GM10266 (cell line): Measurements from ENCODE around the gene KRT2.
"Not testable (repeated sequence)": the region's sequence is repeated elsewhere in the genome, so short reads cannot be mapped to it uniquely, and the experiment has no call there.

Experiments used
- DNase-seq: peaks from one replicate; pipeline ENCODE4 v3.0.0; 2012; ENCODE audit errors: extremely low spot score
- TF ChIP-seq, protein P1 (sequence below): IDR thresholded peaks from 2 replicates; pipeline ENCODE4 v1.5.1; 2012; ENCODE audit warnings: mild to moderate bottlenecking, low read depth; ENCODE audit not compliant: control insufficient read depth, insufficient read depth; ENCODE audit errors: missing control alignments

The KRT2 gene

DNA sequence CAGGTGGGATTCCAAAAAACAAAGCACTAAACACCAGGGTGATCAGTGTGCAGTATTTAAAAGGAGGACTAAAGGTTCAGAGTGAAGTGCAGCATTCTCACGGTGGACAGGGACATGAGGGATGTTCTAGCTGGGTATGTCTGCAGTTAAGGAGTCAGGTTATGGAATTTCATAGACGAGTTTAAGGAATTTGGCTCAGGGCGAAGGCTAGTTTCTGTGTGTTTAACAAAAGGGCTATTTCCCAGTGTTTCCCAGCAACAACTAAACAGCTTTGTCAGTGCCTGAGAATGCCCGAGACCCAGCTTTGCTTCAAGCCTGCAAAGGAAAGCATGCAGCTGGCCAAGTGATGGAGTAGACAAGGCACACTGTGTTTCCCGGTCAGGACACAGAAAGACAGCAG is 21.2 kb upstream of the KRT2 start:
- TF ChIP-seq, protein P1, sequence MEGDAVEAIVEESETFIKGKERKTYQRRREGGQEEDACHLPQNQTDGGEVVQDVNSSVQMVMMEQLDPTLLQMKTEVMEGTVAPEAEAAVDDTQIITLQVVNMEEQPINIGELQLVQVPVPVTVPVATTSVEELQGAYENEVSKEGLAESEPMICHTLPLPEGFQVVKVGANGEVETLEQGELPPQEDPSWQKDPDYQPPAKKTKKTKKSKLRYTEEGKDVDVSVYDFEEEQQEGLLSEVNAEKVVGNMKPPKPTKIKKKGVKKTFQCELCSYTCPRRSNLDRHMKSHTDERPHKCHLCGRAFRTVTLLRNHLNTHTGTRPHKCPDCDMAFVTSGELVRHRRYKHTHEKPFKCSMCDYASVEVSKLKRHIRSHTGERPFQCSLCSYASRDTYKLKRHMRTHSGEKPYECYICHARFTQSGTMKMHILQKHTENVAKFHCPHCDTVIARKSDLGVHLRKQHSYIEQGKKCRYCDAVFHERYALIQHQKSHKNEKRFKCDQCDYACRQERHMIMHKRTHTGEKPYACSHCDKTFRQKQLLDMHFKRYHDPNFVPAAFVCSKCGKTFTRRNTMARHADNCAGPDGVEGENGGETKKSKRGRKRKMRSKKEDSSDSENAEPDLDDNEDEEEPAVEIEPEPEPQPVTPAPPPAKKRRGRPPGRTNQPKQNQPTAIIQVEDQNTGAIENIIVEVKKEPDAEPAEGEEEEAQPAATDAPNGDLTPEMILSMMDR, result no peak
- no peak for DNase-seq

DNA sequence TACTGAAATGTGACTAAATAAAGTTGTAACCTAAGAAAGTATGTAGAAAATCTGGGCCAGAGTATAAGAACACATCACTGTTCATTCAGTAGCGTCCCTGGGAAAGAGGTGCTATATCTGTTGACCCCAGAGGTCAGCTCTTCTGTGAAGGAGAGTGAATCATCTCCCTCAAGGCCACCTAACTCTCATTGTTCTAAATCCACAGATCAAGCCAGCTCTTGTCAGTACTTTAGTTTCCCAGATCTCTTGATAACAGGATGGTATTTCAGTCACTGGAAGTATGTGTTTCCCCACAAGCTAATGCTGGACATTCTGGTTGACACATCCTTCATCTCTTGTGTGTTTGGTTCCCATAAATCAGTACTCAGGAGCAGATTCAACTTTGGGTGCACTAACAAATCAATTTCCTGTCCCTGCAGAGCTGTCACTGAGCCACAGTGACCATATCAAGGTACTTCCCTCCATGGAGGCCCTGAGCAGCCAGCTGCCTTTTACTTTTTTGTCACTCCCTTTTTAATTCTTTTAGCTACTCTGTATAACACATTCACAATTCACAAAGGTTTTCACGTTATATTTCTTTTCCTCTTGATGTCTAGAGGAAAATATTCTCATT is 20.4 kb upstream of the KRT2 start:
- TF ChIP-seq, protein P1, result no peak
- DNase-seq, result no peak

DNA sequence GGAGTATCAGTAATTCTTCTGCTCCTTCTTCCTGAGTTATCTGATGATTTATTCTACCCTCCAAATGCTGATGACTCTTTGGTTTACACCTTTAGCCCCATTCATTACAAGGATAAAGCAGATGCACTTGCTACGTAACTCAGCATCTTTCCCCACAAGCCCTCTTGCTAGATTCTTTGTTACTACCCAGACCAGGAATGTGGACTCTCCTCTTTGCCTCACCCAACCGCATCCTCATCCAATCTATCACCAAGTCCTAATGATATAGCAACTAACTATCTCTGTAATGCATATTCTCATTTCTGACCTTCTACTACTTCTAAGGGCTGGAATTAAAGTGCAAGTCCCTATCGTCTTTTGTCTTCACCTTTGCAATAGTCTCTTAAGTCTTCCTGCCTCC is 18.9 kb upstream of the KRT2 start:
- no peak for DNase-seq
- TF ChIP-seq, protein P1, result no peak

GRCh38 chr12:52670506-52670905 is 18.5 kb upstream of the KRT2 start:
- TF ChIP-seq, protein P1, result no peak
- DNase-seq, result no peak

GRCh38 chr12:52669941-52670340 is 17.9 kb upstream of the KRT2 start:
- DNase-seq, result not testable (repeated sequence)

GRCh38 chr12:52669426-52669825 is 17.4 kb upstream of the KRT2 start:
- TF ChIP-seq, protein P1, result no peak
- no peak for DNase-seq

GRCh38 chr12:52667931-52668330 is 15.9 kb upstream of the KRT2 start:
- TF ChIP-seq, protein P1, result no peak
- DNase-seq, result no peak

GRCh38 chr12:52667509-52667908 is 15.5 kb upstream of the KRT2 start:
- TF ChIP-seq, protein P1, result no peak
- DNase-seq, result no peak
